WERI-Rb-1 (cell line): ENCODE data around the gene HOXD9.

ENCODE experiments used
- DNase-seq: peaks from one replicate; pipeline ENCODE4 v3.0.0-alpha.2; 2020
- H3K27ac ChIP-seq: fragments of 250-450 bp; sonication (Bioruptor Pico); 2 replicates; pipeline ENCODE4 v1.5.1; 2020; ENCODE audit warnings: mild to moderate bottlenecking, moderate library complexity
- H3K27me3 ChIP-seq: fragments of 250-450 bp; sonication (Bioruptor Pico); 2 replicates; pipeline ENCODE4 v1.5.1; 2021; ENCODE audit warnings: mild to moderate bottlenecking, low read depth, moderate library complexity; ENCODE audit not compliant: insufficient read depth, severe bottlenecking
- H3K36me3 ChIP-seq: fragments of 250-450 bp; sonication (Bioruptor Pico); 2 replicates; pipeline ENCODE4 v1.5.1; 2020; ENCODE audit warnings: mild to moderate bottlenecking, moderate library complexity
- H3K4me3 ChIP-seq: 2 replicates; pipeline ENCODE4 v1.5.1; 2011; ENCODE audit warnings: low read depth, mild to moderate bottlenecking, control low read depth, low read length
- H3K9me3 ChIP-seq: fragments of 250-450 bp; sonication (Bioruptor Pico); 2 replicates; pipeline ENCODE4 v1.5.1; 2021; ENCODE audit warnings: mild to moderate bottlenecking, moderate library complexity; ENCODE audit not compliant: severe bottlenecking
- CTCF ChIP-seq: IDR thresholded peaks from 2 replicates; pipeline ENCODE4 v1.5.1; 2011; ENCODE audit warnings: low read depth, mild to moderate bottlenecking, control low read depth, inconsistent platforms, low read length

Gene HOXD9

GRCh38 chr2:176084611-176085119, 37.9 kb upstream of the HOXD9 start:
- no peak for TF ChIP-seq CTCF
- H3K4me3 ChIP-seq = no peak overlapping the region
- peaks cover 96% of the 10 kb centered on the region for H3K27me3 ChIP-seq
- DNase-seq = no peak
- H3K27ac ChIP-seq = no peak overlapping the region
- H3K9me3 ChIP-seq = peaks cover 29% of the 10 kb centered on the region
- H3K36me3 ChIP-seq = no peaks in the 10 kb centered on the region

GRCh38 chr2:176085120-176085788, 37.3 kb upstream of the HOXD9 start:
- no peaks in the 10 kb centered on the region for H3K36me3 ChIP-seq
- no peak overlapping the region for H3K4me3 ChIP-seq
- no peak for DNase-seq
- peaks cover 99% of the 10 kb centered on the region for H3K27me3 ChIP-seq
- H3K9me3 ChIP-seq = peaks cover 29% of the 10 kb centered on the region
- no peak for TF ChIP-seq CTCF
- no peak overlapping the region for H3K27ac ChIP-seq

GRCh38 chr2:176085861-176086771, 36.4 kb upstream of the HOXD9 start:
- Histone ChIP-seq H3K36me3 (no peaks in the 10 kb centered on the region), H3K27ac (no peak overlapping the region), H3K4me3 (no peak overlapping the region), H3K27me3 (peaks cover 100% of the 10 kb centered on the region), H3K9me3 (peaks cover 22% of the 10 kb centered on the region)
- peak; percentile 67 for DNase-seq
- peak; percentile 79 for TF ChIP-seq CTCF

- no peak for TF ChIP-seq CTCF
- no peaks in the 10 kb centered on the region for H3K36me3 ChIP-seq
- DNase-seq = no peak
- peaks cover 99% of the 10 kb centered on the region for H3K27me3 ChIP-seq
- H3K9me3 ChIP-seq = peaks cover 9% of the 10 kb centered on the region
- no peak overlapping the region for H3K27ac ChIP-seq
- peak overlapping the region; percentile 18 for H3K4me3 ChIP-seq
Observed at GRCh38 chr2:176087330-176088047, 35.0 kb upstream of the HOXD9 start.

- H3K9me3 ChIP-seq = peaks cover 4% of the 10 kb centered on the region
- peak; percentile 92 for TF ChIP-seq CTCF
- no peak overlapping the region for H3K27ac ChIP-seq
- DNase-seq = peak; percentile 65
- H3K36me3 ChIP-seq = no peaks in the 10 kb centered on the region
- peaks cover 97% of the 10 kb centered on the region for H3K27me3 ChIP-seq
- H3K4me3 ChIP-seq = peak overlapping the region; percentile 18
Observed at GRCh38 chr2:176088048-176088936, 34.2 kb upstream of the HOXD9 start.
